HEK293 (cell line): Measurements from ENCODE around the gene PES1.
A peak's percentile ranks its signal among the peaks of the same experiment; 100 is the strongest.

Source experiments
- CTCF ChIA-PET: fragments of 350-600 bp; formaldehyde crosslinking; extraction: SDS; loops from one replicate; lab custom pipeline; 2021; ENCODE audit warnings: antibody characterized with exemption; lab: Yijun Ruan, JAX
- POLR2A ChIA-PET: fragments of 300-600 bp; formaldehyde crosslinking; extraction: SDS; loops from one replicate; lab custom pipeline; 2020; ENCODE audit warnings: antibody characterized with exemption, inconsistent platforms; lab: Yijun Ruan, JAX
- H3K27ac ChIP-seq: fragments of 200-500 bp; sonication (Bioruptor generic); 2 replicates; pipeline ENCODE4 v1.5.1; 2014; ENCODE audit warnings: low read depth, low read length, control low read depth, inconsistent platforms; ENCODE audit errors: extremely low read depth
- H3K36me3 ChIP-seq, 2 experiments: fragments of 200-500 bp in 1 of 2; sonication (Bioruptor generic) in 1 of 2; 1 replicate in 1 of 2; 2 replicates in 1 of 2; pipeline ENCODE4 v1.5.1; 2014 to 2017; ENCODE audit warnings: inconsistent platforms in 2 of 2, low read length in 2 of 2; ENCODE audit not compliant: control insufficient read depth in 2 of 2, insufficient read depth in 1 of 2
- H3K4me1 ChIP-seq: fragments of 200-500 bp; sonication (Bioruptor generic); 2 replicates; pipeline ENCODE4 v1.5.1; 2014; ENCODE audit warnings: mild to moderate bottlenecking, low read length, inconsistent platforms; ENCODE audit not compliant: control insufficient read depth, insufficient read depth
- H3K4me3 ChIP-seq: 2 replicates; pipeline ENCODE4 v1.5.1; 2011; ENCODE audit warnings: low read depth, mild to moderate bottlenecking, control low read depth, low read length, moderate library complexity
- H3K9me3 ChIP-seq: fragments of 200-500 bp; sonication (Bioruptor generic); 2 replicates; pipeline ENCODE4 v1.5.1; 2014; ENCODE audit warnings: low read depth, low read length, inconsistent platforms; ENCODE audit not compliant: control insufficient read depth, insufficient read depth
- BCL11A ChIP-seq: fragments of 450-650 bp; formaldehyde crosslinking; IDR thresholded peaks from 2 replicates; pipeline ENCODE4 v1.5.1; 2016; ENCODE audit warnings: low read depth, missing biosample characterization, missing genetic modification characterization
- KLF8 ChIP-seq: fragments of 450-650 bp; formaldehyde crosslinking; IDR thresholded peaks from 2 replicates; pipeline ENCODE4 v1.5.1; 2016; ENCODE audit warnings: missing biosample characterization, missing genetic modification characterization
- PRDM4 ChIP-seq: fragments of 450-650 bp; formaldehyde crosslinking; IDR thresholded peaks from 2 replicates; pipeline ENCODE4 v1.5.1; 2017; ENCODE audit warnings: missing biosample characterization, missing genetic modification characterization
- REST ChIP-seq: fragments of 450-650 bp; formaldehyde crosslinking; IDR thresholded peaks from 2 replicates; pipeline ENCODE4 v1.5.1; 2016; ENCODE audit warnings: missing biosample characterization, missing genetic modification characterization
- ZFHX2 ChIP-seq: fragments of 450-650 bp; formaldehyde crosslinking; conservative IDR thresholded peaks from 2 replicates; pipeline ENCODE4 v1.5.1; 2016; ENCODE audit warnings: missing biosample characterization, missing genetic modification characterization
- ZFP37 ChIP-seq: fragments of 450-650 bp; formaldehyde crosslinking; IDR thresholded peaks from 2 replicates; pipeline ENCODE4 v1.5.1; 2016; ENCODE audit warnings: missing biosample characterization, missing genetic modification characterization
- ZNF175 ChIP-seq: fragments of 450-650 bp; formaldehyde crosslinking; IDR thresholded peaks from 2 replicates; pipeline ENCODE4 v1.5.1; 2016; ENCODE audit warnings: missing biosample characterization, missing genetic modification characterization
- ZNF202 ChIP-seq: fragments of 450-650 bp; formaldehyde crosslinking; IDR thresholded peaks from 2 replicates; pipeline ENCODE4 v1.5.1; 2016; ENCODE audit warnings: missing biosample characterization, missing genetic modification characterization, borderline replicate concordance
- ZNF23 ChIP-seq: fragments of 450-650 bp; formaldehyde crosslinking; IDR thresholded peaks from 2 replicates; pipeline ENCODE4 v1.5.1; 2016; ENCODE audit warnings: missing biosample characterization, missing genetic modification characterization, borderline replicate concordance
- ZNF239 ChIP-seq: fragments of 450-650 bp; formaldehyde crosslinking; IDR thresholded peaks from 2 replicates; pipeline ENCODE4 v1.5.1; 2016; ENCODE audit warnings: missing biosample characterization, missing genetic modification characterization
- ZNF302 ChIP-seq: fragments of 450-650 bp; formaldehyde crosslinking; IDR thresholded peaks from 2 replicates; pipeline ENCODE4 v1.5.1; 2016; ENCODE audit warnings: missing biosample characterization, missing genetic modification characterization, low read depth
- ZNF518A ChIP-seq: fragments of 450-650 bp; formaldehyde crosslinking; conservative IDR thresholded peaks from 2 replicates; pipeline ENCODE4 v1.5.1; 2016; ENCODE audit warnings: low read depth, missing biosample characterization, missing genetic modification characterization
- ZNF529 ChIP-seq: fragments of 450-650 bp; formaldehyde crosslinking; IDR thresholded peaks from 2 replicates; pipeline ENCODE4 v1.5.1; 2017; ENCODE audit warnings: missing genetic modification characterization, missing biosample characterization; ENCODE audit not compliant: insufficient replicate concordance
- ZNF548 ChIP-seq: fragments of 450-650 bp; formaldehyde crosslinking; IDR thresholded peaks from 2 replicates; pipeline ENCODE4 v1.5.1; 2016; ENCODE audit warnings: missing biosample characterization, missing genetic modification characterization
- ZNF585B ChIP-seq: fragments of 450-650 bp; formaldehyde crosslinking; IDR thresholded peaks from 2 replicates; pipeline ENCODE4 v1.5.1; 2016; ENCODE audit warnings: missing biosample characterization, missing genetic modification characterization
- ZNF596 ChIP-seq: fragments of 450-650 bp; IDR thresholded peaks from 2 replicates; pipeline ENCODE4 v1.5.0; 2018; ENCODE audit warnings: missing biosample characterization, mild to moderate bottlenecking, missing genetic modification characterization, moderate library complexity
- ZNF621 ChIP-seq: fragments of 450-650 bp; formaldehyde crosslinking; IDR thresholded peaks from 2 replicates; pipeline ENCODE4 v1.5.1; 2017; ENCODE audit warnings: missing biosample characterization, missing genetic modification characterization
- ZNF623 ChIP-seq: fragments of 450-650 bp; formaldehyde crosslinking; IDR thresholded peaks from 2 replicates; pipeline ENCODE4 v1.5.1; 2016; ENCODE audit warnings: missing biosample characterization, missing genetic modification characterization
- ZNF626 ChIP-seq: fragments of 450-650 bp; sonication (Bioruptor Pico); formaldehyde crosslinking; IDR thresholded peaks from 2 replicates; pipeline ENCODE4 v1.5.1; 2018; ENCODE audit warnings: missing biosample characterization, missing genetic modification characterization, inconsistent platforms
- ZNF629 ChIP-seq: fragments of 450-650 bp; formaldehyde crosslinking; IDR thresholded peaks from 2 replicates; pipeline ENCODE4 v1.5.1; 2017; ENCODE audit warnings: missing biosample characterization, missing genetic modification characterization
- ZNF677 ChIP-seq: fragments of 450-650 bp; IDR thresholded peaks from 2 replicates; pipeline ENCODE4 v1.5.0; 2018; ENCODE audit warnings: missing biosample characterization, mild to moderate bottlenecking, missing genetic modification characterization, moderate library complexity
- ZNF791 ChIP-seq: fragments of 450-650 bp; formaldehyde crosslinking; IDR thresholded peaks from 2 replicates; pipeline ENCODE4 v1.5.1; 2016; ENCODE audit warnings: missing biosample characterization, missing genetic modification characterization
- ZNF837 ChIP-seq: fragments of 450-650 bp; formaldehyde crosslinking; IDR thresholded peaks from 2 replicates; pipeline ENCODE4 v1.5.1; 2016; ENCODE audit warnings: missing biosample characterization, missing genetic modification characterization
- ZNF843 ChIP-seq: fragments of 450-650 bp; formaldehyde crosslinking; IDR thresholded peaks from 2 replicates; pipeline ENCODE4 v1.5.1; 2016; ENCODE audit warnings: missing biosample characterization, missing genetic modification characterization
- TF ChIP-seq, protein P1 (sequence below): fragments of 450-650 bp; formaldehyde crosslinking; IDR thresholded peaks from 2 replicates; pipeline ENCODE4 v1.5.1; 2016; ENCODE audit warnings: missing biosample characterization, missing genetic modification characterization, borderline replicate concordance

Gene PES1

DNA sequence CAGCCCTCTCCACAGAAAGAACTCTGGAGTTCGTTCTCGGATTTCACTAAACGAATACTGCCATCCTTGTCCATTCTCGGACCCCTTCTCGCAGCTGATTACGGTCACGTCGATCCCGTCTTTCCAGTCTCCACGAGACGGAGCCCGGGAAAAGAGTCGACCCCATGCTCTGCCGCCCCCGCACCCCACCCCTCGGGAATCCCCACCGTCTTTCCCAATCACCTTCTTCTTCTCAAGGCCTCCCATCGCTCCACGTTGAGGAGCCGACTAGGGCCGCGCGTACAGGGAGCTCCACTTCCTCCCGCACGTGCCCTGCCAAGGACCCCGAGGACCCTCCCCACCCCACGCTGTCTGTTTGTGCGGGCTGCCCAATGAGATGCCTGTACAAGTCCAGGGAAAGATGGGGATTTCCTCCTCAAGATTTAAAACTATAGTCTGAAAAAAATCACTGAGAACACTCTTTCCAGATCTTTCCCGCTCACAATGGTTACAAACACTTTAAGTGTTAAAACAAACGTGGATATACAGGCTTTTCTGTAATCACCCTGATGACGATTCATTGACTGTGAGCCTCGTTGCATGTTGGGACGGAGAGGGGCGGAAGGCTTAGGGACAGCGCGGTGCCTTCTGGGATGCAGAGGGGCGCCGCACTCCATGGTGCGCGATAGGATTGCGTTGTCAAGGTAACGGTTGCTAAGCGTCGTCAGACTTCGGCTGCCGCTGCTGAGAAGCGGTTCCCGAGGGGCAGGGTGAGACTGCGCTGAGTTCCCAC is at the start of gene PES1:
Gene PES1 (minus strand): TSS at position 323 of the 772 bp plus-strand sequence. CDS start 77 bp downstream, at position 246.
- ChIA-PET CTCF (interaction anchor here (0.6 to 1.4 kb wide), 6 partner anchors 10 to 640 kb away, joined by 3 to 12 read pairs (median 4); no protein-coding TSS in a partner anchor), POLR2A (interaction anchor here (0.6 to 1.4 kb wide), 7 partner anchors 17 to 377 kb away, joined by 3 to 7 read pairs (median 4); partner anchors contain the start of genes GAL3ST1, MORC2, SEC14L2 and SLC35E4)
- Histone ChIP-seq H3K36me3 (peaks cover 13 to 34% of the 10 kb centered on the region in 2 experiments), H3K9me3 (no peaks in the 10 kb centered on the region), H3K4me3 (peak within 1 kb of the TSS; percentile 79), H3K27ac (peak within 1 kb of the TSS; percentile 80), H3K4me1 (peaks cover 8% of the 10 kb centered on the region; the same call in 1 of the 2 replicates)
- TF ChIP-seq ZNF791 (tag by site-specific recombination) (no peak), ZNF23 (no peak), ZNF596 (tag by site-specific recombination) (no peak), KLF8 (peak; percentile 90), ZNF529 (no peak), REST (tag by site-specific recombination) (no peak), ZFP37 (tag by site-specific recombination) (no peak), PRDM4 (0 out of 2 replicates have a peak, but pooled peaks have one; percentile 11), ZNF518A (peak; percentile 76), ZNF629 (tag by site-specific recombination) (peak; percentile 95), ZNF202 (tag by site-specific recombination) (no peak), ZNF175 (tag by site-specific recombination) (no peak), ZFHX2 (tag by site-specific recombination) (peak; percentile 87), ZNF843 (tag by site-specific recombination) (no peak), ZNF239 (no peak), ZNF548 (tag by site-specific recombination) (no peak), ZNF302 (tag by site-specific recombination) (no peak), ZNF621 (no peak), ZNF623 (tag by site-specific recombination) (peak; percentile 20; the same call in 1 of the 2 replicates), ZNF837 (tag by site-specific recombination) (no peak), BCL11A (tag by site-specific recombination) (no peak), ZNF585B (tag by site-specific recombination) (no peak), ZNF677 (tag by site-specific recombination) (no peak), ZNF626 (no peak)
- TF ChIP-seq, protein P1, sequence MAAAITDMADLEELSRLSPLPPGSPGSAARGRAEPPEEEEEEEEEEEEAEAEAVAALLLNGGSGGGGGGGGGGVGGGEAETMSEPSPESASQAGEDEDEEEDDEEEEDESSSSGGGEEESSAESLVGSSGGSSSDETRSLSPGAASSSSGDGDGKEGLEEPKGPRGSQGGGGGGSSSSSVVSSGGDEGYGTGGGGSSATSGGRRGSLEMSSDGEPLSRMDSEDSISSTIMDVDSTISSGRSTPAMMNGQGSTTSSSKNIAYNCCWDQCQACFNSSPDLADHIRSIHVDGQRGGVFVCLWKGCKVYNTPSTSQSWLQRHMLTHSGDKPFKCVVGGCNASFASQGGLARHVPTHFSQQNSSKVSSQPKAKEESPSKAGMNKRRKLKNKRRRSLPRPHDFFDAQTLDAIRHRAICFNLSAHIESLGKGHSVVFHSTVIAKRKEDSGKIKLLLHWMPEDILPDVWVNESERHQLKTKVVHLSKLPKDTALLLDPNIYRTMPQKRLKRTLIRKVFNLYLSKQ (tag by site-specific recombination), result no peak
